ENCODE data around the gene RPRML.

Gene RPRML

DNA sequence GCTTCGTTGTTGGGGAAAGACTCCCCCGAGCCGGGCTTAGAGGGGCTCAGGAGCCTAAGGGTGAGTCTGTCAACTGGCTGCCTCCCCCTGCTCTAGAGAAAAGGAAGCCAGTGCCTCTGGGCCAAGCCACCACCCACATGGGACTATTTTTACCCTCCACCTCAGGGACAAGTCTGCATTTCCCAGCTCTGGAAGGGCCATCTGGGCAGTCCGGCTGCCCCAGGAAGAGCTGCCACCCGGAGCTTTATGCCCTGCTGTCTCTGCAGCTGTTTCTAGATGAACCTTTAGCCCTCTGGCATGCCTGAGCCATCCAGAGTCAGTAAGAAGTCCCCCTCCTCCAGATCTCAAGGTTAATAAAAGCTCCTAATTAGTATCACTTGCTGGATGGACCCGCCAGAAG, 5.3 kb upstream of the RPRML start:
- H3K27me3 Mint-ChIP-seq: peaks cover 19% of the 10 kb centered on the region
- H3K36me3 Mint-ChIP-seq (ENCODE audit: low read depth): no peaks in the 10 kb centered on the region
- H3K9me3 Mint-ChIP-seq: no peaks in the 10 kb centered on the region
- ATAC-seq: no peak
- H3K4me1 Mint-ChIP-seq: peaks cover 5% of the 10 kb centered on the region
- H3K4me3 Mint-ChIP-seq: no peak overlapping the region
- H3K27ac Mint-ChIP-seq: no peak overlapping the region
- no peak for DNase-seq

GRCh38 chr17:46983782-46984181, 4.7 kb upstream of the RPRML start:
- Mint-ChIP-seq H3K4me3 (no peak overlapping the region), H3K9me3 (no peaks in the 10 kb centered on the region), H3K4me1 (peaks cover 5% of the 10 kb centered on the region), H3K27me3 (peaks cover 20% of the 10 kb centered on the region), H3K36me3 (ENCODE audit: low read depth) (no peaks in the 10 kb centered on the region), H3K27ac (no peak overlapping the region)
- no peak for DNase-seq
- no peak for ATAC-seq

DNA sequence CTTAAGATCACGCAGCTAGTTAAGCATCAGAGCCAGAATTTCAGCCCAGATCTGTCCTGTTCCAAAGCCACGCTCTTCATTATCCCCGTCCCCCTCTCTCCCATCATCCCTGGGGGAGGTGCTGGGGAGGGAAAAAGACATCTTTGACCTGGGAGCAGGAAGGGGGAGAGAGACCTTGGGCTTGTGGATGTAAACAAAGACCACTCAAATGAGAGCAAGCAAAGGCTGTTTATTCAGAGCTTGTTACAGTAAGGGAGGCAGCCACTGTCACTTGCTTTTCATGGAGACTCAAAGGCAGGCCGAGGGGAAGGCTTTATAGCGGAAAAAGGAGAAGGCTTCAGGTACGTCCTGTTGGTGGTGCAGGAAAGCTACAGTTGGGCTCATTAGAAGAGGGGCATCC, 3.5 kb upstream of the RPRML start:
- Mint-ChIP-seq H3K36me3 (ENCODE audit: low read depth) (no peaks in the 10 kb centered on the region), H3K9me3 (no peaks in the 10 kb centered on the region), H3K4me3 (no peak overlapping the region), H3K27me3 (peaks cover 27% of the 10 kb centered on the region), H3K27ac (no peak overlapping the region), H3K4me1 (peaks cover 12% of the 10 kb centered on the region)
- no peak for ATAC-seq
- no peak for DNase-seq

DNA sequence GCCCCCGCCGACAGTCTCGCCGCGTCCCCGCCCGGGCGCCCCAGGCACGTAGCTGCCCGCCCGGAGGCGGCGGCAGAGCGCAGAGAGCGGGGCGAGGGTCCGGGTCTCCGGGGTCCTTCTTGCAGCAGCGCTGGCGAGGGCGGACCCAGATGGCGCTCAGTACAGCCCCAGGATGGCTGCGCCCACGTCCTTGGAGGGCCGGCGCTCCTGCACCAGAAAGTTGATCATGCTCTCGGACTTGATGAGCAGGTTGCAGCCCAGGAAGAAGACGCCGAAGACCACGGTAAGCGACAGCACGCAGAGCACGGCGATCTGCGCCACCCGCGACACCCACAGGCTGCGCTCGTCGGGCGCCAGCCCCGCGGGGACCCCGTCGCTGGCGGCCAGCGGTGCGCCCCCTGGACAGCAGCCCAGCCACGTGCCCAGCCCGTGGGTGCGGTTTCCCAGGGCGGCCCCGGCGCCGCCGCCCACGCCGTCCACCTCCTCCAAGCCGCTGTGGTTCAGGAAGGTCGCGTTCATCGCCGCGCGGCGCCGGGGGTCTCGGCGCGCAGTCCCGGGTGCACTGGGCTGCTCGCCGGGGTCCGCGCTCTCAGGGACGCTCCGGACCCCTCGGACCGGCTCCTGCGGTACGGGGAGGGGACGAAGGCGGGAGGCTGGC, 435 bp downstream of the RPRML start:
- Mint-ChIP-seq H3K27ac (no peak overlapping the region), H3K27me3 (peaks cover 40% of the 10 kb centered on the region), H3K4me3 (peak overlapping the region; percentile 57), H3K9me3 (no peaks in the 10 kb centered on the region), H3K36me3 (ENCODE audit: low read depth) (no peaks in the 10 kb centered on the region), H3K4me1 (peaks cover 12% of the 10 kb centered on the region)
- ATAC-seq (peak; percentile 40), DNase-seq (peak; percentile 9)

DNA sequence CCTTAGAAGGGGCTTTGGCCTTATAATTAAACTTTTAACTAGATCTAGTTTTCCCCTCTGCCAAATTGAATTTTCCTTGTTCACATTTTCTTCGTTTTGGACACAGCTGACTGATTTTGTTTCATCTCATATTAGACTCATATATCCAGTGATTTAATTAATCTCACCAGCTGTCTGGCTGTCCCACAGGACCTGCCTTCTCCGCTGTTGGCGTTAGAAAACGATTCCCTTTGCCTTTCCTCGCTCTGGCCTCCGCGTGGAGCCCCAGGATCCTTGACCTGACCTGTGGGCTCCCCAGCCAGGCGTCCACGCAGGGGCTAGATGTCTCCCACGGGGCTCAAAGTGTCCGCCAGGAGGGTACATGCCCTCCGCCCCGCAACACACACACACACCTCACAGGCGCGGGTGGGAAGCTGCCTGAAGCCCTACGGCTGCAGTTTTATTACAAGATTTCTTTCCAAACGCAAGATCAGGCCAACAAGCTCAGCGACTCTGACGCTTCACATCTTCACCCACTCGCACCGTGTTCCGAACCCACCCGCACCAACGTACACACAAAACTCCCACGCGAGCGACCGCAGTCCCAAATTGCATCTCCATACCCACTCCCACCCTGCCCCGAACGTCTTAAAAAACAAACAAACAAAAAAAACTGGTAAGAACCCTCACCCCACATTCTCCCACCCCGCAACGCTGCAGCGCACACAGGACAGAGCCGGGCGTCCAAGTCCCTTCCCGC, 1.1 kb downstream of the RPRML start:
- H3K27me3 Mint-ChIP-seq: peaks cover 40% of the 10 kb centered on the region
- no peaks in the 10 kb centered on the region for H3K36me3 Mint-ChIP-seq (ENCODE audit: low read depth)
- H3K27ac Mint-ChIP-seq: no peak overlapping the region
- peak overlapping the region; percentile 71 for H3K4me3 Mint-ChIP-seq
- no peaks in the 10 kb centered on the region for H3K9me3 Mint-ChIP-seq
- DNase-seq (no peak), ATAC-seq (no peak)
- H3K4me1 Mint-ChIP-seq: peaks cover 12% of the 10 kb centered on the region

DNA sequence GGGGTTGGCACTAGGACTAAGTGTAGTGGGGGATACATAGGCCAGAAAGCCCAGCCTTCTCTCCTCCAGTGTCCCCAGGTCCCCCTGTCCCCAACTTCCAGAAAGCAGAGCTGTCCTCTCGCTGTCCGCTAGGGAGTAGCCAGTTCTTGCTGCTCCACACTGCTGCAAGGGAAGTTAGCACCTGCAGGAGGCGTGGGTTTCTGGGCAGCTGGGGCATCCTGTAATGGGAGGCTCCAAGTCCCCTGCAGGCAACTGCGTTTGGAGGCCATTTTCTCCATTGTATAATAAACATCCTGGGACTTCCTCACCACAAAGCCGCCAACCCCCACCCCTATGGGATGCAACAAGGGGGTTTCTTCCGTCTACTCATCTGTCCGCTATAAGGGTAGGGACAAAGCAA, 1.7 kb downstream of the RPRML start:
- H3K27me3 Mint-ChIP-seq: peaks cover 39% of the 10 kb centered on the region
- ATAC-seq (no peak), DNase-seq (no peak)
- no peak overlapping the region for H3K27ac Mint-ChIP-seq
- no peaks in the 10 kb centered on the region for H3K36me3 Mint-ChIP-seq (ENCODE audit: low read depth)
- no peaks in the 10 kb centered on the region for H3K9me3 Mint-ChIP-seq
- peaks cover 12% of the 10 kb centered on the region for H3K4me1 Mint-ChIP-seq
- no peak overlapping the region for H3K4me3 Mint-ChIP-seq

GRCh38 chr17:46976626-46977270, 2.3 kb downstream of the RPRML start:
- peaks cover 12% of the 10 kb centered on the region for H3K4me1 Mint-ChIP-seq

DNA sequence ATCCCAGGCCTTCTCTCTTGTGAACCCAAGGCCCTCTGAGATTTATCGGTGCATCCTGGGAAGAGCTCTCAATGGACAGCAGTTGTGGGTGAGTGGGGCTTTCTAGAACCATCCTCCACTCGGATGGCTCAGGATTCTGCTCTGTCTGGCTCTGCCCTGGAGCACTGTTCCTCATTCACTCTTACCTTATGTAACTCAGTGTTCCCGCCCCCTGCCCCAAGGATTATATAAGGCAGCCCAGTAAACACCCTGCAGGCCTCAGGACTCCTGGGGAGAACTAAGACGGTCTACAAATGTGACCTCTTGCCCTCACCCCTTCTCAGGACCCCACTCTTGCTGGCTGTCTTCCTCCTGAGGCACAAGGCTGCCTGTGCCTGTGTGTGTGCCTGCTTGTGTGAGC, 3.8 kb downstream of the RPRML start:
- no peaks in the 10 kb centered on the region for H3K9me3 Mint-ChIP-seq
- ATAC-seq: no peak
- no peaks in the 10 kb centered on the region for H3K36me3 Mint-ChIP-seq (ENCODE audit: low read depth)
- no peak for DNase-seq
- H3K27ac Mint-ChIP-seq: no peak overlapping the region
- peaks cover 29% of the 10 kb centered on the region for H3K27me3 Mint-ChIP-seq
- no peak overlapping the region for H3K4me3 Mint-ChIP-seq
- H3K4me1 Mint-ChIP-seq: peaks cover 12% of the 10 kb centered on the region

More at GRCh38 chr17:46976626-46977270, 2.3 kb downstream of the RPRML start:
- Mint-ChIP-seq H3K36me3 (ENCODE audit: low read depth) (no peaks in the 10 kb centered on the region), H3K4me3 (no peak overlapping the region), H3K27me3 (peaks cover 38% of the 10 kb centered on the region), H3K27ac (no peak overlapping the region), H3K9me3 (no peaks in the 10 kb centered on the region)
- no peak for DNase-seq
- no peak for ATAC-seq

DNA sequence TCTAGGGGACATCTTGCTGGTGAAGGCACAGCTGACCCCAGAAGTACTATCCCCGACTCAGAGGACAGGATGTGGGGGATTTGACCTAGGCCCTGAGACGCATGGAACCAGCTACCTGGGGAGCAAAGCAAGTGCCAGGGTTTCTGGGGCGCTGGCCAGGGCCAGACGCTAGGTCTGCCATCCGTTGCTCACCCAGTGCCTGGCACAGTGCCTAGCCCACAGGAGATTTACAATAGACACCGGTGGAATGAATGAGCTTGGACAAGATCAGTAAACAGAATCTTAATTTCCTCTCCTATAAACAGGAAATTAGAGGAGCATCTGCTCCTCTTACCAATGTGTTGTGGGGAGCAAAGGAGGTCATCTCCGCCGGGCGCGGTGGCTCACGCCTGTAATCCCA, 5.0 kb downstream of the RPRML start:
- Mint-ChIP-seq H3K27me3 (peaks cover 20% of the 10 kb centered on the region), H3K4me1 (peaks cover 7% of the 10 kb centered on the region), H3K4me3 (no peak overlapping the region), H3K9me3 (no peaks in the 10 kb centered on the region), H3K27ac (no peak overlapping the region), H3K36me3 (ENCODE audit: low read depth) (no peaks in the 10 kb centered on the region)
- no peak for DNase-seq
- ATAC-seq: no peak

DNA sequence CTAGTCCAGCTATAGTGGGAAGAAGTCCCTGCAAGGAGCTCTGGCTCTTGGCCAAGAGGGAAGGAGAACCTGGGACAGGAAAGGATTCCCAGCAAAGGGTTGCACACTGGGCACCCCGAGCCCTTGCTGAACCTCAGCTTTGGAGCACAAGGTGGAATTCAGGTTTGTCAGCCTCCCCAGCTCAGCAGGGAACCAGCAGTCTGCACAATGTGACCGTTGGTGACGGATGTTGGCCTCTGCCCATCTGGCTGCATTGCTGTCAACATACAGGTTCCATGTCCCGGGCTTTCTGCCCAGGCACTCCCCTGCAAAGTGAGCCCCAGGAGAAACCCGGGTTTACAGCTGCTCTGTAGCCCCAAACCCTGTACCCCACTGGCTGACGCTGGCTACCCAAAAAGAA, 6.7 kb downstream of the RPRML start:
- H3K36me3 Mint-ChIP-seq (ENCODE audit: low read depth): peaks cover under 1% of the 10 kb centered on the region
- DNase-seq: no peak
- no peak for ATAC-seq
- peaks cover 10% of the 10 kb centered on the region for H3K27me3 Mint-ChIP-seq
- no peak overlapping the region for H3K4me3 Mint-ChIP-seq
- H3K27ac Mint-ChIP-seq: no peak overlapping the region
- no peaks in the 10 kb centered on the region for H3K4me1 Mint-ChIP-seq
- H3K9me3 Mint-ChIP-seq: no peaks in the 10 kb centered on the region

- no peak overlapping the region for H3K4me3 Mint-ChIP-seq
These were observed 7.3 kb downstream of the RPRML start for GRCh38 chr17:46971647-46972300.

DNA sequence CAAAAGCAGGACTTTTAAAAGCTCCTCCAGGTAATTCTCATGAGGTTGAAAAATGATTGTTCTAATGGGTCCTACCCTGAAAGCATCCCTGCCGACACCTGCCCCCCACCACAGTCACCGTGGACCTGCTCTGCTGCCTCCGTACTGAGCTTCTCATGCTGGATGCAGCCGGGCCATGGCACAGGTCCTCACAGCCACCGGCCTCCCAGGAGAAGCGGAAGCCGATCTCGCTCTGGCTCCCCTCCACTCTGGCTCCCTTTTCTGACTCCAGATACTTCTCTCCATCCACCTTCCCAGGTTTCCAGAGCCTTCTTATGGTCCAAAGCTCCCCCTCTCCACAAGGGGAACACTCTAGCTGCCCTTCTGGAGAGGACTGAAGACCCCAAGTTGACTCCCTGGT, 10.2 kb downstream of the RPRML start:
- Mint-ChIP-seq H3K36me3 (ENCODE audit: low read depth) (peaks cover 2% of the 10 kb centered on the region), H3K27me3 (peaks cover 6% of the 10 kb centered on the region), H3K9me3 (no peaks in the 10 kb centered on the region), H3K4me3 (no peak overlapping the region), H3K4me1 (no peaks in the 10 kb centered on the region), H3K27ac (no peak overlapping the region)
- DNase-seq (no peak), ATAC-seq (no peak)

More at GRCh38 chr17:46971647-46972300, 7.3 kb downstream of the RPRML start:
- Mint-ChIP-seq H3K36me3 (ENCODE audit: low read depth) (peaks cover 2% of the 10 kb centered on the region), H3K9me3 (no peaks in the 10 kb centered on the region), H3K27ac (no peak overlapping the region), H3K4me1 (no peaks in the 10 kb centered on the region), H3K27me3 (peaks cover 5% of the 10 kb centered on the region)
- ATAC-seq: no peak
- DNase-seq: no peak

DNA sequence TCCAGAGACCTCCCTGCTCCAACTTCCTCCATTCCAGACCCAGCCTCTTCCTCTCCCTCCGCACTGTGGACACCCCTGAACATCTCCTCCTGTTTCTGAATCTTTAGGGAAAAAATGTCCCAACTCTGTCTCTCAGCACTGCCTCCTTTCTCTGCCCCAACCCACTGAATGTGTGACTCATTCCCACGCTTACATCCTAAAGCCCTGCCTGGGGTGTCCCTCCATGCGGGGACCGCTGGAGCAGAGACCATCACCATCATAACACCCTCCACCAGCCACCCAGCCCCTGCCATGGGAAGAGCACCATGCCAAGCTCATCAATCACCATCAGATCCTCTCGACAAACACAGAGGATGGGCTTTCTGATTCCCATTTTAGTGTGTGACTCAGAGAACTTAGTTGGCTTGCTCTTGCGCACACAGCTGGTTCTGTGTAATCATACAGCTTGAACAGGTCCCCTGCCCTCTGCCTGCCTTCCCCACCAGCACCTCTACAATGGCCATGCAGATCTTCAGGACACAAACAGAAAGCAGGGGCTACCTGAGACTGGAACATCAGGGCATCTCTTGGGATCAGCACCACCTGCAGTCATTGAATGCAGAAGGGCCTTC, 10.7 kb downstream of the RPRML start:
- Mint-ChIP-seq H3K36me3 (ENCODE audit: low read depth) (peaks cover 2% of the 10 kb centered on the region), H3K27me3 (peaks cover 6% of the 10 kb centered on the region), H3K4me1 (no peaks in the 10 kb centered on the region), H3K4me3 (no peak overlapping the region), H3K9me3 (no peaks in the 10 kb centered on the region), H3K27ac (no peak overlapping the region)
- ATAC-seq: no peak
- DNase-seq: no peak
